Central memory CD4-positive, alpha-beta T cell (primary cell): ENCODE measurements around the gene PRPH2.

Experiments used
- DNase-seq: peaks from one replicate; pipeline ENCODE4 v3.0.0; 2022
- total RNA-seq, 3 experiments: gene quantifications; one replicate each; lab custom pipeline; 2026; lab: John Stamatoyannopoulos, UW

The PRPH2 gene, protein sequence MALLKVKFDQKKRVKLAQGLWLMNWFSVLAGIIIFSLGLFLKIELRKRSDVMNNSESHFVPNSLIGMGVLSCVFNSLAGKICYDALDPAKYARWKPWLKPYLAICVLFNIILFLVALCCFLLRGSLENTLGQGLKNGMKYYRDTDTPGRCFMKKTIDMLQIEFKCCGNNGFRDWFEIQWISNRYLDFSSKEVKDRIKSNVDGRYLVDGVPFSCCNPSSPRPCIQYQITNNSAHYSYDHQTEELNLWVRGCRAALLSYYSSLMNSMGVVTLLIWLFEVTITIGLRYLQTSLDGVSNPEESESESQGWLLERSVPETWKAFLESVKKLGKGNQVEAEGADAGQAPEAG
- 0 to 0.19 (median 0) reads per million in 3 experiments for total RNA-seq

DNA sequence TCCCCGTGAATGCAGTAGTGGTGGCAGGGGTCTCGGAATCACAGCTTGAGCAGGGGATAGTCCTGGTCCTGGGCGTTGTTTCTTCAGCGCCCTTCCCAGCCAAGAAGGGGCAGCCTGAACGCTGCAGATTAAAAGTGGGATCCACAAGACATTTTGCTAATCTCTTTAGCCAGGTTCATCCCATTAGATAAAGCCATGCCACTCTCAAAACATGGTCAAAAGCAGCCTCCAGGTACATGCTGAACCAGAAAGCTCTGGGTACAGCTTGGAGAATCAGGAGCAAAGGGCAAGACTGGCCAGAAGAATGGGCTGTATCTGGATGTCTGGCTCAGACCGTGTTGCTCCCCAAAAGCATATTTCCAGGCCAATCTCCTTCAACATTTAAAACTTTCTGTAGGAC, at the start of gene PRPH2:
Gene PRPH2, minus strand, starts transcription at position 101 of the 400 bp plus-strand sequence. CDS start 263 bp downstream, outside the sequence.
- DNase-seq: no peak

DNA sequence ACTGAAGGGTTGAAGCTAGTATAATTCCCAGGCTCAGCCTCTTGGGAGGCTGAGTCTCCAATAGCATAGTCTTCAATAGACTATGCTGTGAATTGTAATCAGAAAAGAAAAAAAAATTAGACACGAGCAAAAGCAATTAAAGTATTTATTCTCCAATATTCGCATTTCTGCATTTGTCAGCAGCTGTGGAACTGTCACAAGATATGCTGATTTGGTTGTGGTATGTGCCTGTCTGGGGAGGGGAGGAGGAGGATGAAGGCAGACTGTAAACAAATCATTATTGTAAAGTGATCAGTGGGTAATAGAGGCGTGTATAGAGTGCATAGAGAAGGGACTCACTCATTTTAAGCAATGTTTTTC, 49.3 kb upstream of the PRPH2 start:
- no peak for DNase-seq

DNA sequence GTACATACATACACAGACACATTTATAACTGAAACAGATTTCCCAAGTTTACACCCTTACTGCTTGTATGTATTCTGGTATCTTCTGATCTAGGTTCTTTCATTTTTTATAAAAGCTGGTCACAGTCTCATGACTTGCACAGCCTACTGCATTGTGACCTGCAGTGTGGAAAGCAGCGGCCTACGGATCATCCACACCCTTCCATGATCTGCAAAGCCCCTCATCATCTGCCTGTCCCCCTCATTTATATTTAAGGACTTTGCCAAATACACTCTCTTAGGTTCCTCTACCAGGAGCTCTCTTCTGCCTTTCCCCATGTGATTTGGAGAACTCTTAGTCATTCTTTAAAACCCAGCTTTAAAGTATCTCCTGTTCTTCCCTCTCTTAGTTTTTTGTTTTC, 47.4 kb upstream of the PRPH2 start:
- no peak for DNase-seq

DNA sequence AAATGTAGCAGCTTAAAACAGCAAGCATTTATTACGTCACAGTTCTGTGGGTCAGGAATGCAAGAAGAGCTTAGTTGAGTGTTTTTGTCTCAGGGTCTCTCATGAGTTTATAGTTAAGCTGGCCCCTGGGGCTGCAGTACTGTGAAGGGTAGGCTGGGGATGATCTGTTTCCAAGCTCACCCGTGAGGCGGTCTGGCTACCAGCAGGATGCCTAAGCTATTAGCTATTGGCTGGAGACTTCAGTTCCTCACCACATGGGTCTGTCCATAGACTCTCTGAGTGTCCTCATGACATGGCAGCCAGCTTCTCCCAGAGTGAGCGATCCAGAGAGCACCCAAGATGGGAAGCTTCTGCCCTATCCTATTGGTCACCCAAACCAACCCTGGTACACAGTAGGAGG, 46.7 kb upstream of the PRPH2 start:
- no peak for DNase-seq

DNA sequence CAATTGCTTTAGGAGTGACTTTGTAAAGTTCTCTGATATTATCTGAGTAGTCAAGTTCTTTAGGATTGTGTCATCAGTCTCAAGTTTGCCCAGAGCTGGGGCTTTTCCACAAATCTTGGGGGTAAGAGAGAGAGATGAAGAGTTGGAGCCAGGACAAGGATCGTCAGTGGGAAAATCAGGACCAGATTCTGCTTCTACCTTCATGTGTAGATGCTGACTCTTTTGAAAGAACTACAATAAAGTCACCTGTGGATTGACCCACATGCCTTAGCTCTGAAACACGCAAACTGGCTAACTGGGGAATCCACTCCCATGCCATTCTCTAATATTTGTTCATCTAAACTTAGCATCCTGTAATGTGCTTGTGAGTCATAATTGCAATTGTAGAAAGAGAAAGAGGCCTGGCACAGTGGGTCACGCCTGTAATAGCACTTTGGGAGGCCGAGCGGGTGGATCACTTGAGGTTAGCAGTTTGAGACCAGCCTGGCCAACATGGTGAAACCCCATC, 43.8 kb upstream of the PRPH2 start:
- DNase-seq: no peak

DNA sequence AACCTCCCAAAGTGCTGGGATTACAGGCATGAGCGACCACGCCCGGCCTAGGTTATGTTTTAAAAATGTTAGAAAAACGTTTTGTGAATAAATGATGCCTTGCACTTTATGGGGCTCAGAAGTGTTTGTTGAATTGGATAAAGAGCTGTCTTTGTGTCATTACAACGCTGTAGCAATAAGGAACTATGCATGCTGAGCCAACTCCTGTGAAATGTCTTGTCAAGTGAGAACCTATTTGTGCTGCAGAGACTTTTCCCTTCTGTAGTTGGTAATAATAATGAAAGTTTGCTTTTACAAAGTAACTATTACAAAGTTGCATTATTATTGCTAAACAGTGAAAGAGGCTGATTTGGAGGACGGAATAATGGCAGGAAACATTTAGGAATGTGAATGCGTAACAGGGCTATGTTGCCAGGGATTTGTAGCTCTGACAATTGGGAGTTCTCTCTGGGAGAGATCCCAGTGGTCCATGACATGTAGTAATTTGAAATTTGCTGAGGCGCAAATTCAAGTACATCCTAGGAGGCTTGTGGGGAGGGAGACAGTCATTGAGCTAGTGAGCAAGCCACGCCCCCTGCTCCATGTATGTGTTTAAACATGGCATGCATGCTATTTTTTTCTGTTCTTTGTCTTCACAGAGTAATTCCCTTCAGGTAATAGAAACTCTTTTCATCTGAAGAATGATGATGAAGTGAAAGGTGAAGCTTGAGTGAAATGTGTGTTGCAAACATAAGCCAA, 42.7 kb upstream of the PRPH2 start:
- no peak for DNase-seq

DNA sequence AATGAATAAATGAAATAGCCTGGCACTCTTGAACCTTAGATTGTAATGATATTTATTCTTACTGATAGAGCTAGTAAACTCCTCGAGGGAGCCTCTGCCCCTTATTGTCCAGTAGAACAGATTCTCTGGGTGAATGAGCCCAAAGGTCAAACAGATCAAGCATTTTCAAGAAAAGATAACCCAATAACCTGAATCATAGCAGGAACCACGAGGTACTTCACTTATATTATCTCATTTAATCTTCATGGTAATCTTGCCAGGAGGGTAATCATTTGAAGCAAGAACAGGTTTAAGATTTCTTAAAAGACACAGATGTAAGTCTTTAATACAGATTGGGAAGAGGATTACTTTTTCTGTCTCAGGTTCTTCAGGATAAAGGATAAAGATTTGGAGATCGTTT, 40.6 kb upstream of the PRPH2 start:
- DNase-seq: no peak

DNA sequence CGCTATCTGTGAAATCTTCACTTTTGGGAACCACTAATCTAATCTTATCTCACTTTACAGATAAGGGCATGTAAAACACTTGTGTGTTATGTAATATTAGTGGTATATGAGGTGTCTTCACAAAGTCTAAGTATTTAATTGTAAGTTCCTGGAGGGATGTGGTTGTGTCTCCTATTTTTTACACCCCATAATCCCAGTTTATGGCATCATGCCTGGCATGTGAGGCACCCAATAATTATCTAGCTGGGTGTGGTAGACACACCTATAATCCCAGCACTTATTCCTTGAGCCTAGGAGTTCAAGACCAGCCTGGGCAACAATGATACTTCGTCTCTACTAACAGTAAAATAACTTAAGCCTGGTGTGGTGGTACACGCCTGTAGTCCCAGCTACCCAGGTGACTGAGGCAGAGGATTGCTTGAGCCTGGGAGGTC, 40.0 kb upstream of the PRPH2 start:
- no peak for DNase-seq

DNA sequence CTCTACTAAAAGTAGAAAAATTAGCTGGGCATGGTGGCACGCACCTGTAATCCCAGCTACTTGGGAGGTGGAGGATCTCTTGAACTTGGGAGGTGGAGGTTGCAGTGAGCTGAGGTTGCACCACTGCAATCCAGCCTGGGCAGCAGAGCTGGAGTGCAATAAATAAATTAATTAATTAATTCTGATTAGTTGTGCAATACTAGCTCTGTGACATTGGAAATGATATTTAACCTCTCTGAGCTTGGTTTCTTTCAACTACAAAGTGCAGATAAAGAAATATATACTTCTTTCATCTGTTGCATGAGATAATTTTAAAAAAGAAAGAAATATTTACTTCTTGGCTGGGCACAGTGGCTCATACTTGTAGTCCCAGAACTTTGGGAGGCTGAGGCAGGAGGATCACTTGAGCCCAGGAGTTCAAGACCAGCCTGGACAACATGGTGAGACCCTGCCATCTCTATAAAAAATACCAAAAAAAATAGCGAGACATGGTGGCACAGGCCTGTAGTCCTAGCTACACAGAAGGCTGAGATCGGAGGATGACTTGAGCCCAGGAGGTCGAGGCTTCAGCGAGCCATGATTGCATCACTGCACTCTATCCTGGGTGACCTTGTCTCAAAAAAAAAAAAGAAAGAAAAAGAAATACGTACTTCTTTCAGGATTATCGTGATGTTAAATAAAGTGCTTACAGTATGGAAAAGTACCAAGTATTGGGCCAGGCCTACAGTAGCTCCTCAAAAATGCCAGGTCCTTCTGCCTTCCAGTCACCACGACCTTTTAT, 39.1 kb upstream of the PRPH2 start:
- no peak for DNase-seq

DNA sequence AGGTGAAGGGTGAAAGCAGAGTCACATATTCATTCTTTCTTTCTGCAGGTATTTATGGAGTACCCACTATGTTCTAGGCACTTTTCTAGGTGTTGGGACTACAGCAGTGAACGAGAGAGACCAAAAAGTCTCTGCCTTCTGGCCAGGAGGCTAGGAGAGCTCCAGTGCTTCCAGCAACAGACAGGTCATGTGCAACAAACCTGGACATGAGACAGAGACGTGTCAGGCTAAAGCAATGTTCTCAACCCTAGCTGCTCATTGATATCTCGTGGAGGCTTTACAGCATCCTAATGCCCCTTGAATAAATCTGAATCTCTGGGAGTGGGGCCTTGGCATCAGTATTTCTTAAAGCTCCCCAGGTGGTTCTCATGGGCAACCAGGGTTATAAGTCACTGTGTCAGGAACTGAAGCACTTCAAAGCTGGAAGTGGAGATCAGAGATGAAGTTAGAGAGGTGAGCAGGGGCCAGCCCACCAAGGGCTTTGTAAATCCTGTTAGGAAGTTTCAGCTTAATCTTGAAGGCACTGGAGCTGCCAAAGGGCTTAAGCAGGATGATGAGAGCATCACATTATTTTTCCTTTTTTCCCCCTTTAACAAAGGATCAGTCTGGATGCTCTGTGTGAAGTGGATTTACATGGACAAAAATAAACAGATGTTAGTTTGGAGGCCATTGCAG, 36.5 kb upstream of the PRPH2 start:
- DNase-seq: no peak

DNA sequence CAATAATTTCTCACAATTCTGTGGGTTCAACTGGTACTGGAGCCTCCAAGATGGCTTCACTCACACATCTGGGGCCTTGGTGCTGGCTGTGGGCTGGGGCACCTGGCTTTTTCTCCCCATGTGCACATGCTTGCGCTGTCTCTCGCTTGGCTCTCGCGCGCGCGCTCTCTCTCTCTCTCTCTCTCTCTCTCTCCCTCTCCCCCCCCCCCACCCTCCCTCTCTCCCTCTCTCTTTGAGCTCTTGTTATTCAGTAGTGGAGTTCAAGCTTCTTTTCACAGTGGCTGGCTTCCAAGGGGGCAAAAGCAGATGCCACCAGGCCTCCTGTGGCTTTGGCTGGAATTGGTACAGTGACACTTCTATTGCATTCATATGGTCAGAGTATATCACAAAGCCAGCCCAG, 34.3 kb upstream of the PRPH2 start:
- DNase-seq: no peak

DNA sequence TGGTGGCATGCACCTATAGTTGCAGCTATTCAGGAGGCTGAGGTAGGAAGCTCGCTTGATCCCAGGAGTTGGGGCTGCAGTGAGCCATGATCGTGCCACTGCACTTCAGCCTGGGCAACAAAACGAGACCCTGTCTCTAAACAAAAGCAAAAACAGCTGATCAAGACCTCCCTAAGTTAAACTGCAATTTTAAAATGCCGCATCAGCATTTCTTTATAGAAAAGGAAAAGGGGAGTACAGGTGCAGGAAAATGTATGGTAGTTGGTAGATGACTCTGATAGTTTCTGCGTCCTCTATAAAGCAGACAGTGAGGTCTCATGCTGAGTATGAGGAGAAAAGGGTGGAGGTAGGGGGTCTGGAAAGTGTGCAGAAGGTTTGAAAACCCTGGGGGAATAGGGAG, 32.4 kb upstream of the PRPH2 start:
- no peak for DNase-seq

DNA sequence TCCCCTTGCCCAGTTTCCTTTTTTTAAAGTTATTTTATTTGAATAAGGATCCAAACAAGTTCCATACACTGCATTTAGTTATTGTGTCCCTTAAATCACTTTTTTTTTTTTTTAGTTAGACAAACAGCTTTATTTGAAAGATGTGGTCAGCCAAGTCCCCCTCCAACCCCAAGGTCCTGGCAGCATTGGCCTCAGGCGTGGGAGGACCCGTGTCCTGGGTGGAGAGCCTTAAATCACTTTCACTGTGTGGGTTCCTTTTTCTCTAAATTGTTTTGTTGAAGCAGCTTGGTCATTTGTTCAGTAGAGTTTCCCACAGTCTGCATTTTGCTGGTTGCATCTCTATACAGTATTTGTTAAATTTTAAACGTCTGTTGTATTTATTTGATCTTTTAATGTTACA, 28.7 kb upstream of the PRPH2 start:
- no peak for DNase-seq

DNA sequence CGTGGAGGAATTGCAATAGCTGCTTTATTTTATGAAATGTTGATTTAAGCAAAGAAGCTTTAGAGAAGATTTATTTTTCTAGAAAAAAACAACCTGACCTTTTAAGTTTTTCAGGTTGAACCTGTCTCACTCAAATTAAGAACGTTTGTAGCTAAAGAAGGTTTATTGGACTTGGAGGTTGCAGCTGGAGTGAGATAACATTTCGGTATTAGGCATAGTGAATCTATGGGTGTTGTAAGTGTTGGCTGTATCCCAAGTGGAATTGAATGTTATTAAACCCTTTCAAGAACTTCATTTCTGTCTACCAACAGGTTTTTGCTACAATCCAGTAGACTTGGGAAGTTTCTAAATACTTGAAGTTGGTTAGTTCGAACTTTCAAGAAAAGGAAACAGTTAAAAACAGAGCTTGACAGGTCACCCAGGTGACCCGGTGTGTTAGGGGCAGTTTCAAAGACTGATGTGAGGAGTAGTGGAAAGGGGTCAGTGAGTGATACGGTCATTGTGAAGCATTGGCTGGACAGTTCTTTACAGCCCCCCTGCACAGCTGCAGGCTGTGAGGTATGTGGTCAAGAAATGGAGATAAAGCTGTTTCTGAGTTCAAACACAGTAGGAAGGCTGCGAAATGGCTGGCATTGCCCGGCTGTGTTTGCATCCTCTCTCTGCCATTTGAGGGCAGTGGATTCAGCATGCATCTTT, 26.0 kb upstream of the PRPH2 start:
- no peak for DNase-seq

DNA sequence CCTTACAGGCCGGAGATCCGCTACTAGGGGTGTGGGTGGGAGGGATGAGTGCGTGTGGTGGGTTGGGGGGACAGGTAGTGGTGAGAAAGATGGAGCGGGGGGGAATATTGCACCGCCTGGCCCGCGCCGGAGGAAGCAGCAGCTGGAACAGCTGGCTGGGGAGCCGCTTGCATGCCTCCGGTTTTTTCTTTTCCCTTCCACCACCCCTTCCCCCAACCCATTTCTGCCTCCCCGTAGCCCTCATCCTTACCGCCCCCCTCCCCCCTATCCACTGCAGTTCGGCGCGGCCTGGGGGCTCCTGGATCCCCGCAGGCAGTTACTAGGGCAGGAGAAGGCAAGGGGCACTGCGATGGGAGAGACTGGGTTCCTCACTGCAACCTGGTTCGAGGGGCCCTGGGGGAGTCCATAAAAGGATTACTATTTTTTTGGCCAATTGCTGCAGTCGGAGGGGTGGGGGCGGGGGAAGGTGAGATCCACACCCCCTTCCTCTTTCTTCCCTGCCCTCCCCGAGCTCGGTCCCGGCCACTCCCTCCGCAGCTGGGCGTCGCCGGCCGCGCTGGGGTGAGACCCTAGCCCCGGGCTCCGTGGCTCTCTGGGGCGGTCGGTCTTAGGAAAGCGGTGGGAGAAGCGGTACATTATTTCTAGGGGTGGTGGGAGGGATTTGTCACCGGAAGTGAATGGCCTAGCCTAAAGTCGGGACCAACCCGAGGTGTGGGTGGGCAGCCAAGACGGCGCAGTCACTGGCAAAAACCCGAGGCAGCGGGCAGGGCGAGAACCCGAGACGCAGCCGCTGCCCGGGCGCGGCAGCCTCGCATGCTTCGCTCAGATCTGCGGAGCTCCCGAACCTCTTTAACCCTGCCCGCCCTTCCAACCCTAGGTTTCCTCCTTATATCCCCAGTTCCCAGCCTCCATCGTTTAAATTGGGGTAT, 24.3 kb upstream of the PRPH2 start:
- peak; percentile 78 for DNase-seq

DNA sequence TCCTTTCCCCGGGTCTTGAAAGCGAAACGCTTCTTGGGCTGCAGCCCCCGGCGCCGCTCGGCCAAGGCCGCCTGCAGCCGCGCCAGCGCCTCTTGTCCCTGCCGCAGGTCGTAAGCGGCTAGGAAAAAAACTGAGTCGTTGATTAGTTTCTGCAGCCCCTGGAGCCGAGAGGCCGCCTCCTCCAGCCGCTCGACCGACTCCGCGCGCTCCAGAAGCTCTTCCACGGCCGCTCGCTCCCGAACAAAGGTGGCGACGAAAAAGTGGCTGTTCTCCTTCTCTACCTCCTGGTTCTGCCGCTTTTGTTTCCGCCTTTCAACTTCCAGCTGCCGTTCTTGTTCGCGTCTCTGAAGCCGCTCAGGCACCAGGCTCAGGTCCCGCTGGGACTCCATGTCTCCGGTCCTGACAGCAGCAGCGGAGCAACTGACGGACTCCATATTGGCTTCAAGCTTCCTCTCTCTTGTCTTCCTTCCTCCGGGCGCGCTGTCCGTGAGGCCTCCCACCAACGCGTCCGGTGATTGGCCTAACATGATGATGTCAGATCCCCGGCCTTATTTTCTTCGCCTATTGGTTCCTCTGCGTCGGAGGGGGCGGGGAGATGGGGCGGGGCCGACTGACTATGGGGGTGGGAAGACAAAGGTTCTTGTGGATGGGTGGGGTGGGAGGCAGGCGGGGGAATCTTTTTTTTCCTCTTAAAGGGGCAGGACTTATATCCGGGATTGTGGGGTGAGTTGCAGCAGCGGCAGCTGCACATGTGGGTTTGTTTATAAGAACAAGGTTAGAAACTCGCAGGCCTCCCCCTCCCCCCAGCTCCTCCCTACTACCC, 23.5 kb upstream of the PRPH2 start, which contains the start of gene TBCC:
Gene TBCC, minus strand, starts transcription at position 464 of the 823 bp plus-strand sequence. Its CDS starts 30 bp downstream, at position 434.
- peak; percentile 96 for DNase-seq

DNA sequence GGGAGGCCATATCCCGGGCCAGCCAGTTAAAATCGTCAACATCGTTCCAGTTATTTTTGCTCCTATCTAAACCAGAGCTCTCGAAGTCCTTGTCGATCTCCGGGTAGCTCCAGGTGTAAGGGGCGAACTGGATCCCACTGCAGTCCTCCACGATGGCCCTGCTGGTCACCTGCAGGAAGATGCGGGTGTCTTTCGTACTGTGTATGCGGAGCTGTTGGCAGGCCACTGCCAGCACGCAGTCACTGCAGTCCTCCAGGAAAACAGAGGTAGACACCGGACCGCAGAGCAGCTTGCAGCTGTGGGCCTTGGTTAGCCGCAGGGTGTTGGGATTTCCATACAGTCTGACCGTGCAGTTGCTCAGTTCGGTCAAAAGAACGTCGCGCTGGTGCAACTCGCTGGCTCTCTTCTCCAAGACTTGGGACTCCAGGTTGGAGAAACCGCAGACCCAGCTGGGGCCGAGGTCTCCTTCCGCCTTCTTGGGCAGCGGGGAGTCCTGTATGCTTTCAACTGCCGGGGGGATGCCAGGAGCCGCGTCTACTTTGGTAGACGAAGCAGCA, 22.8 kb upstream of the PRPH2 start:
- peak; percentile 6 for DNase-seq

DNA sequence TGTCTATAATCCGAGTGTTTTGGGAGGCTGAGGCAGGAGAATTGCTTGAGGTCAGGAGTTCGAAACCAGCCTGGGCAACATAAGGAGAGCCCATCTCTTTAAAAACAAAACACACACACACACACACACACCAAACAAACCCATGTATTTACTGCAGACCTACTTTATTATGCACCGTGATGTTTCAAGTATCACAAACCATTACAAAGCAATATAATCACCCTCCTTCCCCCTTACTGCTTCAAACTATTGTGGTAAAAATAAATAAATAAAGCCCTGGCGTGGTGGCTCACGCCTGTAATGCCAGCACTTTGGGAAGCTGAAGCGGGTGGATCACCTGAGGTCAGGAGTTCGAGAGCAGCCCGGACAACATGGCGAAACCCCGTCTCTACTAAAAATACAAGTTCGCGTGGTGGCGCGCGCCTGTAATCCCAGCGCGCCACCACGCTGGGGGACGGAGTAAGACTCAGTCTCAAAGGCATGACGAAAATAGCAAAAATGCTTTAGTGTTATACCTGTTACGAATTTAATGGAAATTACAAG, 22.0 kb upstream of the PRPH2 start:
- no peak for DNase-seq
